Measurements from ENCODE around the gene EPB41L4B. TPM values are rescaled to one million over a fixed set of nuclear protein-coding genes. Genes with fewer than 3 reads are reported as not detected.

EPB41L4B gene
- total RNA-seq, 1 experiment from 2014 or later = 8.1 TPM

DNA sequence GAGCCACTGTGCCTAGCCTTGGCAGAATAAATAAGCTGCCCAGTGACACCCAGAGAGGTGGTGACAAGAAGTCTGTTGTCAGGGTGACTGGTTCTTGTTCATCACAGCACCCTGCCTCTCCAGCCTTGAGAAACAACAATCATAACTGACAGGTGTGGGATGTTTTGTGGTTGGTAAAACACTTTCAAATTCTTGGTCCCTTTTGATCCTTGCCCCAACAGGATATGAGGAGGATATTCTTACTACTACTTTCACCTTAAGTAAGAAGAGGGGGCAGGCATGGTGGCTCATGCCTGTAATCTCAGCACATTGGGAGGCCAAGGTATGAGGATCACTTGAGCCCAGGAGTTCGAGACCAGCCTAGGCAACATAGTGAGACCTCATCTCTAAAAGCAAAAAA lies 139.6 kb downstream of the EPB41L4B start:
- POLR2A ChIA-PET = no interaction called here
- Histone ChIP-seq H3K27me3 (ENCODE audit: insufficient read depth, low read length) (no peaks in the 10 kb centered on the region), H3K9ac (ENCODE audit: low read length) (no peak overlapping the region), H4K20me1 (ENCODE audit: insufficient read depth) (no peaks in the 10 kb centered on the region), H3K4me2 (ENCODE audit: low read length) (no peak overlapping the region), H3K4me1 (ENCODE audit: control insufficient read depth in 1 of 2, insufficient read depth in 2 of 2, low read length in 2 of 2) (peaks cover 0 to 10% of the 10 kb centered on the region in 2 experiments; a peak in 1 of 4 replicates), H3K27ac (ENCODE audit: low read depth, low read length) (no peak overlapping the region), H3K36me3 (ENCODE audit: control insufficient read depth in 1 of 2, insufficient read depth in 2 of 2, low read length in 2 of 2) (no peaks in the 10 kb centered on the region), H3K79me2 (ENCODE audit: insufficient read depth, low read length) (no peaks in the 10 kb centered on the region), H2AFZ (ENCODE audit: low read depth, low read length, poor library complexity, severe bottlenecking) (no peak overlapping the region), H3K9me3 (ENCODE audit: control insufficient read depth in 1 of 2, insufficient read depth in 1 of 2, low read depth in 1 of 2, low read length in 2 of 2) (no peaks in the 10 kb centered on the region), H3K9me2 (ENCODE audit: insufficient read depth) (no peaks in the 10 kb centered on the region), H3K4me3 (replicated peaks in 1 of 2; ENCODE audit: low read depth in 1 of 2, low read length in 2 of 2) (no peak overlapping the region)
- no TSS peak for BruUV-seq (replicated peaks)
- CTCF ChIA-PET = interaction anchor here (1.2 to 1.4 kb wide), 2 partner anchors 18 to 164 kb away, joined by 3 to 5 read pairs; no protein-coding TSS in a partner anchor
- intact Hi-C loops (cut with micrococcal nuclease) = no loop called here
- no peak for ATAC-seq
- TF ChIP-seq CBX3 (IDR thresholded peaks at IDR 0.05; ENCODE audit: low read depth) (no peak), CEBPB (IDR thresholded peaks at IDR 0.05; ENCODE audit: low read depth) (no peak), ZNF274 (IDR thresholded peaks at IDR 0.05; ENCODE audit: low read depth, low read length) (no peak), POLR2AphosphoS5 (IDR thresholded peaks at IDR 0.05; ENCODE audit: low read depth, low read length) (no peak), YY1 (IDR thresholded peaks at IDR 0.05; ENCODE audit: extremely low read depth, insufficient replicate concordance, low read depth, low read length) (no peak), SRF (IDR thresholded peaks at IDR 0.05; ENCODE audit: low read depth) (no peak), SIN3A (IDR thresholded peaks at IDR 0.05; ENCODE audit: low read depth) (no peak), RAD21 (IDR thresholded peaks at IDR 0.05; ENCODE audit: low read depth) (no peak), POLR2A (IDR thresholded peaks at IDR 0.05; ENCODE audit: borderline replicate concordance, extremely low read depth, insufficient read depth, insufficient read length) (no peak), ZFX (IDR thresholded peaks at IDR 0.05) (no peak), ELF1 (IDR thresholded peaks at IDR 0.05; ENCODE audit: borderline replicate concordance, low read depth) (no peak), JUND (IDR thresholded peaks at IDR 0.05) (no peak), EZH2 (IDR thresholded peaks at IDR 0.05) (no peak)
- TF ChIP-seq, protein P1, sequence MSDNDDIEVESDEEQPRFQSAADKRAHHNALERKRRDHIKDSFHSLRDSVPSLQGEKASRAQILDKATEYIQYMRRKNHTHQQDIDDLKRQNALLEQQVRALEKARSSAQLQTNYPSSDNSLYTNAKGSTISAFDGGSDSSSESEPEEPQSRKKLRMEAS (IDR thresholded peaks at IDR 0.05) = no peak
- TF ChIP-seq, protein P2, sequence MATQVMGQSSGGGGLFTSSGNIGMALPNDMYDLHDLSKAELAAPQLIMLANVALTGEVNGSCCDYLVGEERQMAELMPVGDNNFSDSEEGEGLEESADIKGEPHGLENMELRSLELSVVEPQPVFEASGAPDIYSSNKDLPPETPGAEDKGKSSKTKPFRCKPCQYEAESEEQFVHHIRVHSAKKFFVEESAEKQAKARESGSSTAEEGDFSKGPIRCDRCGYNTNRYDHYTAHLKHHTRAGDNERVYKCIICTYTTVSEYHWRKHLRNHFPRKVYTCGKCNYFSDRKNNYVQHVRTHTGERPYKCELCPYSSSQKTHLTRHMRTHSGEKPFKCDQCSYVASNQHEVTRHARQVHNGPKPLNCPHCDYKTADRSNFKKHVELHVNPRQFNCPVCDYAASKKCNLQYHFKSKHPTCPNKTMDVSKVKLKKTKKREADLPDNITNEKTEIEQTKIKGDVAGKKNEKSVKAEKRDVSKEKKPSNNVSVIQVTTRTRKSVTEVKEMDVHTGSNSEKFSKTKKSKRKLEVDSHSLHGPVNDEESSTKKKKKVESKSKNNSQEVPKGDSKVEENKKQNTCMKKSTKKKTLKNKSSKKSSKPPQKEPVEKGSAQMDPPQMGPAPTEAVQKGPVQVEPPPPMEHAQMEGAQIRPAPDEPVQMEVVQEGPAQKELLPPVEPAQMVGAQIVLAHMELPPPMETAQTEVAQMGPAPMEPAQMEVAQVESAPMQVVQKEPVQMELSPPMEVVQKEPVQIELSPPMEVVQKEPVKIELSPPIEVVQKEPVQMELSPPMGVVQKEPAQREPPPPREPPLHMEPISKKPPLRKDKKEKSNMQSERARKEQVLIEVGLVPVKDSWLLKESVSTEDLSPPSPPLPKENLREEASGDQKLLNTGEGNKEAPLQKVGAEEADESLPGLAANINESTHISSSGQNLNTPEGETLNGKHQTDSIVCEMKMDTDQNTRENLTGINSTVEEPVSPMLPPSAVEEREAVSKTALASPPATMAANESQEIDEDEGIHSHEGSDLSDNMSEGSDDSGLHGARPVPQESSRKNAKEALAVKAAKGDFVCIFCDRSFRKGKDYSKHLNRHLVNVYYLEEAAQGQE (IDR thresholded peaks at IDR 0.05; ENCODE audit: low read depth) = no peak
- TF ChIP-seq, protein P3, sequence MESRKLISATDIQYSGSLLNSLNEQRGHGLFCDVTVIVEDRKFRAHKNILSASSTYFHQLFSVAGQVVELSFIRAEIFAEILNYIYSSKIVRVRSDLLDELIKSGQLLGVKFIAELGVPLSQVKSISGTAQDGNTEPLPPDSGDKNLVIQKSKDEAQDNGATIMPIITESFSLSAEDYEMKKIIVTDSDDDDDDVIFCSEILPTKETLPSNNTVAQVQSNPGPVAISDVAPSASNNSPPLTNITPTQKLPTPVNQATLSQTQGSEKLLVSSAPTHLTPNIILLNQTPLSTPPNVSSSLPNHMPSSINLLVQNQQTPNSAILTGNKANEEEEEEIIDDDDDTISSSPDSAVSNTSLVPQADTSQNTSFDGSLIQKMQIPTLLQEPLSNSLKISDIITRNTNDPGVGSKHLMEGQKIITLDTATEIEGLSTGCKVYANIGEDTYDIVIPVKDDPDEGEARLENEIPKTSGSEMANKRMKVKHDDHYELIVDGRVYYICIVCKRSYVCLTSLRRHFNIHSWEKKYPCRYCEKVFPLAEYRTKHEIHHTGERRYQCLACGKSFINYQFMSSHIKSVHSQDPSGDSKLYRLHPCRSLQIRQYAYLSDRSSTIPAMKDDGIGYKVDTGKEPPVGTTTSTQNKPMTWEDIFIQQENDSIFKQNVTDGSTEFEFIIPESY (IDR thresholded peaks at IDR 0.05; ENCODE audit: extremely low read depth, insufficient replicate concordance, low read length) = no peak
- TF ChIP-seq, protein P4, sequence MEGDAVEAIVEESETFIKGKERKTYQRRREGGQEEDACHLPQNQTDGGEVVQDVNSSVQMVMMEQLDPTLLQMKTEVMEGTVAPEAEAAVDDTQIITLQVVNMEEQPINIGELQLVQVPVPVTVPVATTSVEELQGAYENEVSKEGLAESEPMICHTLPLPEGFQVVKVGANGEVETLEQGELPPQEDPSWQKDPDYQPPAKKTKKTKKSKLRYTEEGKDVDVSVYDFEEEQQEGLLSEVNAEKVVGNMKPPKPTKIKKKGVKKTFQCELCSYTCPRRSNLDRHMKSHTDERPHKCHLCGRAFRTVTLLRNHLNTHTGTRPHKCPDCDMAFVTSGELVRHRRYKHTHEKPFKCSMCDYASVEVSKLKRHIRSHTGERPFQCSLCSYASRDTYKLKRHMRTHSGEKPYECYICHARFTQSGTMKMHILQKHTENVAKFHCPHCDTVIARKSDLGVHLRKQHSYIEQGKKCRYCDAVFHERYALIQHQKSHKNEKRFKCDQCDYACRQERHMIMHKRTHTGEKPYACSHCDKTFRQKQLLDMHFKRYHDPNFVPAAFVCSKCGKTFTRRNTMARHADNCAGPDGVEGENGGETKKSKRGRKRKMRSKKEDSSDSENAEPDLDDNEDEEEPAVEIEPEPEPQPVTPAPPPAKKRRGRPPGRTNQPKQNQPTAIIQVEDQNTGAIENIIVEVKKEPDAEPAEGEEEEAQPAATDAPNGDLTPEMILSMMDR (IDR thresholded peaks at IDR 0.05 in 2 of 3, conservative IDR thresholded peaks at IDR 0.05 in 1 of 3; ENCODE audit: borderline replicate concordance in 1 of 3, insufficient read depth in 1 of 3, low read depth in 2 of 3, low read length in 2 of 3) = no peak
- DNase-seq (ENCODE audit: low read depth, low spot score) = no peak
- RAD21 ChIA-PET (ENCODE audit: low non-redundant PET in 1 of 2, low total read pairs in 2 of 2, uncharacterized antibody in 2 of 2, unreplicated experiment in 2 of 2) = no interaction called here
